ENCODE measurements around the gene CTAGE9. TPM values are rescaled to one million over a fixed set of nuclear protein-coding genes. Genes with fewer than 3 reads are reported as not detected.

CTAGE9 gene
- total RNA-seq, 2 donors from 2014 or later: not detected

DNA sequence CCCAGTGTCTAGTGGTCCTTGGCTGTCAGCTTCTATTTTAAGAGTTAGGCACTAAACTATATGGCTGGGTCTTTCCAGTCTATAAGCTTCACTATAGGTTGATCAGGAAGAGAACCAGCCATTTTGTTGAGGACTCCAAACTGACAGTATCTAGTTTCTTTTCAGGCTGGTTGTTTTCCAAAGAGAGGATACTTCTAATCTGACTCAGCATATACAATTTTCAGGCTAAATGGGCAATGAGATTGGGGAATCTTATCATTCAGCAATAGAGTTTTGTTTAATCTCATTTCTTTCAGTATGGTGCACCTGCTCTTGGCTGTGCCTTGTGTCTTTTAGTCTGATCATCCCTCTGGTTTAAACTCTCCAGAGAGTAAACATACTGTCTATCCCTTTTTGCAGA lies 20.4 kb upstream of the CTAGE9 start:
- no peaks in the 10 kb centered on the region for H3K9me3 ChIP-seq
- no peak for DNase-seq
- H3K4me1 ChIP-seq: no peaks in the 10 kb centered on the region
- no peak overlapping the region for H3K9ac ChIP-seq (ENCODE audit: low read depth in 2 of 2, low read length in 2 of 2)
- TF ChIP-seq, protein P1, sequence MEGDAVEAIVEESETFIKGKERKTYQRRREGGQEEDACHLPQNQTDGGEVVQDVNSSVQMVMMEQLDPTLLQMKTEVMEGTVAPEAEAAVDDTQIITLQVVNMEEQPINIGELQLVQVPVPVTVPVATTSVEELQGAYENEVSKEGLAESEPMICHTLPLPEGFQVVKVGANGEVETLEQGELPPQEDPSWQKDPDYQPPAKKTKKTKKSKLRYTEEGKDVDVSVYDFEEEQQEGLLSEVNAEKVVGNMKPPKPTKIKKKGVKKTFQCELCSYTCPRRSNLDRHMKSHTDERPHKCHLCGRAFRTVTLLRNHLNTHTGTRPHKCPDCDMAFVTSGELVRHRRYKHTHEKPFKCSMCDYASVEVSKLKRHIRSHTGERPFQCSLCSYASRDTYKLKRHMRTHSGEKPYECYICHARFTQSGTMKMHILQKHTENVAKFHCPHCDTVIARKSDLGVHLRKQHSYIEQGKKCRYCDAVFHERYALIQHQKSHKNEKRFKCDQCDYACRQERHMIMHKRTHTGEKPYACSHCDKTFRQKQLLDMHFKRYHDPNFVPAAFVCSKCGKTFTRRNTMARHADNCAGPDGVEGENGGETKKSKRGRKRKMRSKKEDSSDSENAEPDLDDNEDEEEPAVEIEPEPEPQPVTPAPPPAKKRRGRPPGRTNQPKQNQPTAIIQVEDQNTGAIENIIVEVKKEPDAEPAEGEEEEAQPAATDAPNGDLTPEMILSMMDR (IDR thresholded peaks at IDR 0.05): no peak
- intact Hi-C loops (cut with DNase I): no loop called here
- no peaks in the 10 kb centered on the region for H3K36me3 ChIP-seq
- H3K27me3 ChIP-seq: no peaks in the 10 kb centered on the region
- no peak overlapping the region for H3K4me3 ChIP-seq
- no peak overlapping the region for H3K27ac ChIP-seq

DNA sequence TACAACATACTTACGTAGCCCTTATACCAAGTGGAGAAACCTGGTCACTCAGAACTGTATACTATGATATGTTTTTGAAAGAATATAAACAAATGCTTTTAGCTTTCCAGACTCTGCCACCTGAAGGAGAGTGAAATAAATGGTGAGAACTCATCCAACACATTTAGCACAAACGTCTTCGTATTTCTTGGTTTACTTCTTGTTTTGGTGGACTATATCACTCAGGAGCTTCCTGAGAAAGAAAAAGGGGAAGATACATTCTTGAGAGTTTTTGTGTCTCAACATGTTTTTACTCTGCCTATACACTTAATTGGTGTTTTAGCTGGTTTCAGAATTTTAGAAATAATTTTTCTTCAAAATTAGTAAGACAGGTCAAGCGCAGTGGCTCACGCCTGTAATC lies 19.4 kb upstream of the CTAGE9 start:
- Histone ChIP-seq H3K9me3 (no peaks in the 10 kb centered on the region), H3K27me3 (no peaks in the 10 kb centered on the region), H3K36me3 (no peaks in the 10 kb centered on the region), H3K9ac (ENCODE audit: low read depth in 2 of 2, low read length in 2 of 2) (no peak overlapping the region), H3K4me1 (no peaks in the 10 kb centered on the region), H3K4me3 (no peak overlapping the region), H3K27ac (no peak overlapping the region)
- intact Hi-C loops (cut with DNase I): no loop called here
- TF ChIP-seq, protein P1 (IDR thresholded peaks at IDR 0.05): no peak
- no peak for DNase-seq

DNA sequence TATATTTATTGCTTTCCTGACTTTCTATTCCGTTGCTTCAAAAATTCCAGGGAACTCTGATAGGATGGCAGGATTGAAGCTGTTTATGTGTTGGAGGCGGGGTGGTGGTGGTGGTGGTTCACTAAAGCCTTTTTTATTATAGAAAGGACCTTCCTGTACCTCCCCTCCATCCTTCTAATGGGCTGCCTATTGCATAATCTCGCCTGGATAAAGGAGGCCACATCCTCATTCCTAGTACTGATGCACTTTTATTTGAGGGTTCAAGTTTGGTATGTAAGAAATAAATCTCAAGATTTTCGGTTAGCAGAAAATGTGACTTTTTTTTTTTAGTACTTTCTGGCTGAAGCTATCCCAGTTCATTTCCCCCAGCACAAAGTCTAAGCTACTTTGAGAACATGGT lies 18.7 kb upstream of the CTAGE9 start:
- no peaks in the 10 kb centered on the region for H3K9me3 ChIP-seq
- TF ChIP-seq, protein P1 (IDR thresholded peaks at IDR 0.05): no peak
- H3K4me3 ChIP-seq: no peak overlapping the region
- H3K9ac ChIP-seq (ENCODE audit: low read depth in 2 of 2, low read length in 2 of 2): no peak overlapping the region
- intact Hi-C loops (cut with DNase I): no loop called here
- no peak overlapping the region for H3K27ac ChIP-seq
- no peaks in the 10 kb centered on the region for H3K36me3 ChIP-seq
- H3K27me3 ChIP-seq: no peaks in the 10 kb centered on the region
- no peak for DNase-seq
- no peaks in the 10 kb centered on the region for H3K4me1 ChIP-seq

DNA sequence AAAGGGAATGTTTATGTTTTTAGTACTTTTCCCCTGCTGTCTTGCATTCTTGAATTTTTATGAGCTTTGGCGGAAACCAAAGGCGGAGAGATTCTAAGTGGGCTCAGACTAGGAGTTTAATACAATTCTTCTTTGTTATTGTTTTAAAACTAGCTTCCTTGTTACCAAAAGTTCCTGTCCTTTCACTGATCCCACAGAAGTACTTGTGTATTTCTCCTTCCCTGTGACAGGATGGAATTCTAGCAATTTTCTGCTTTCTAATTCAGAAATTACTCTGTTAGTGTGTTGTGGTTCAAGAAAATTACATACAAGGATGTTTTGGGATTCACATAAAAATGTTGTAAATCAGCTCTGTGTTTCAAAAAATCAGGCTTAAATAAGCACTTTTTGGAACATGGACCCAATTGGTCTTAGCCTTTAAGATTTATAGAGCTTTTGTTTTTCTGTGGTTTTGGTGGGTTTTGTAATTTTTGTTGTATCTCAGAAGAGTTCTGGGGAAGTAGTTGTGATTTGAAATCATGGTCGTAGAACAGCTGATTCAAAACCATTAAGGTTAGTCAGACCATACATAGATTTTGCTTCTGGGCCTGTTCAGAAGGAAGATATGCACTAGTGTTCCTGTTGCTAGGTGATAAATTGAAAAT lies 17.6 kb upstream of the CTAGE9 start:
- DNase-seq: no peak
- H3K36me3 ChIP-seq: no peaks in the 10 kb centered on the region
- H3K9ac ChIP-seq (ENCODE audit: low read depth in 2 of 2, low read length in 2 of 2): no peak overlapping the region
- intact Hi-C loops (cut with DNase I): no loop called here
- H3K9me3 ChIP-seq: no peaks in the 10 kb centered on the region
- H3K4me3 ChIP-seq: no peak overlapping the region
- no peak overlapping the region for H3K27ac ChIP-seq
- no peaks in the 10 kb centered on the region for H3K4me1 ChIP-seq
- TF ChIP-seq, protein P1 (IDR thresholded peaks at IDR 0.05): no peak
- H3K27me3 ChIP-seq: no peaks in the 10 kb centered on the region

DNA sequence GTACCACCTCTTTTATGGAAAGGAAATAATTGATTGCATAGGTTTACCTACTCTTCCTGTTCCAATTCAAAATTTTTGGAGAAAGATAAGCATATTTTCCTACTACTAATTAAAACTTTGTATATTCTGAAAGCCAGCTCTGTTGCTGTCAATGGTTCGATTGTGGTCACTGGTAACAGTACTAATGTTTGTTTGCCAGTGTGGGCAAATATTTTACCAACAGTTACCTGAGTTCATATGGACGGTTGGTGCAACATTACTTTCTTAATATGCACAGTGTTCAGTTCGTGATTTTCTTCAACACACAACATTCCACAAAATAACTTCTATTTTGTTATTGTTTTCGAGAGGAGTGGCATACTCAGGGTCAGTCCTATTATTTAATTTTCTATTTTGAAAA lies 17.1 kb upstream of the CTAGE9 start:
- Histone ChIP-seq H3K27ac (no peak overlapping the region), H3K36me3 (no peaks in the 10 kb centered on the region), H3K27me3 (no peaks in the 10 kb centered on the region), H3K4me1 (no peaks in the 10 kb centered on the region), H3K4me3 (no peak overlapping the region), H3K9ac (ENCODE audit: low read depth in 2 of 2, low read length in 2 of 2) (no peak overlapping the region), H3K9me3 (no peaks in the 10 kb centered on the region)
- TF ChIP-seq, protein P1 (IDR thresholded peaks at IDR 0.05): no peak
- no peak for DNase-seq
- intact Hi-C loops (cut with DNase I): no loop called here
